ENCODE data around the gene FZR1. TPM values are rescaled to one million over a fixed set of nuclear protein-coding genes. Genes with fewer than 3 reads are reported as not detected.

The FZR1 gene
- total RNA-seq, 2 donors from 2014 or later: 32.2 to 64.9 TPM

- no peak overlapping the region for H3K4me3 ChIP-seq
- H3K9me3 ChIP-seq: no peaks in the 10 kb centered on the region
- H3K4me1 ChIP-seq (replicated peaks): no peaks in the 10 kb centered on the region
- no peaks in the 10 kb centered on the region for H3K27me3 ChIP-seq (replicated peaks; ENCODE audit: insufficient read depth)
- 40% methylated on average over 25 of the region's 27 CpGs for WGBS
- intact Hi-C loops (cut with DNase I): no loop called here
- H3K36me3 ChIP-seq: no peaks in the 10 kb centered on the region
- TF ChIP-seq CTCF (IDR thresholded peaks at IDR 0.05) (no peak), POLR2AphosphoS5 (IDR thresholded peaks at IDR 0.05) (no peak), POLR2A (IDR thresholded peaks at IDR 0.05) (no peak)
- H3K27ac ChIP-seq: no peak overlapping the region
- DNase-seq (ENCODE audit: low spot score): no peak
These were observed 27.5 kb upstream of the FZR1 start for GRCh38 chr19:3478409-3479176.

DNA sequence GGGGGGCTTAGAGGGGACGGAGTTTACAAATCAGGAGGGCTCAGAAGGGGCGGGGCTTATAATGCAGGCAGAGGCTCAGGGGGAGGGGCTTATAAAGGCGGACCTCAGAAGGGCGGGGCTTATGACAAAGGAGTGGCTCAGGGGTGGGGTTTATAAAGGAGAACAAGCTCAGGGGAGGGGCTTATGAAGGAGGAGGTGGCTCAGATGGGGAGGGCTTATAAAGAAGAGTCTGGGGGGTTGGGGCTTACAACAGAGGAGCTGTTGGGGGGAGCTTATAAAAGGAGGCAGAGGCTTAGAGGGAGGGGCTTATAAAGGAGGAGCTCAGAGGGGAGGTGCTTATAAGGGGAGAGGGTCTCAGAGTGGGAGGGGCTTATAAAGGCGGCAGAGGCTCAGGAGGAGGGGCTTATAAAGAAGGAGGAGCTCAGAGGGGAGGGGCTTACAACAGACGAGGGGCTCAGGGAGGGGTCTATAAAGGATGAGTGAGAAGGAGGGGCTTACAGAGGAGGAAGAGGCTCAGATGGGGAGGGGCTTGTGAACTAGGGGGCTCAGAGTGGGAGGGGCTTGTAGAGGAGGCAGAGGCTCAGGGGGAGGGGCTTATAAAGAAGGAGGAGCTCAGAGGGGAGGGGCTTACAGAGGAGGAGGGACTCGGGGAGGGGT lies 26.8 kb upstream of the FZR1 start:
- H3K4me3 ChIP-seq: no peak overlapping the region
- no peak overlapping the region for H3K27ac ChIP-seq
- intact Hi-C loops (cut with DNase I): no loop called here
- no peaks in the 10 kb centered on the region for H3K36me3 ChIP-seq
- no peak for TF ChIP-seq CTCF (IDR thresholded peaks at IDR 0.05)
- no peak for TF ChIP-seq POLR2A (IDR thresholded peaks at IDR 0.05)
- TF ChIP-seq POLR2AphosphoS5 (IDR thresholded peaks at IDR 0.05): no peak
- H3K27me3 ChIP-seq (replicated peaks; ENCODE audit: insufficient read depth): no peaks in the 10 kb centered on the region
- no peaks in the 10 kb centered on the region for H3K9me3 ChIP-seq
- no peak for DNase-seq (ENCODE audit: low spot score)
- H3K4me1 ChIP-seq (replicated peaks): no peaks in the 10 kb centered on the region
- WGBS: 52% methylated on average over 7 of the region's 7 CpGs

- H3K27me3 ChIP-seq (replicated peaks; ENCODE audit: insufficient read depth): no peaks in the 10 kb centered on the region
- no peaks in the 10 kb centered on the region for H3K36me3 ChIP-seq
- H3K4me1 ChIP-seq (replicated peaks): no peaks in the 10 kb centered on the region
- no peak overlapping the region for H3K27ac ChIP-seq
- H3K4me3 ChIP-seq: no peak overlapping the region
- DNase-seq (ENCODE audit: low spot score): no peak
- 36% methylated on average over 9 of the region's 9 CpGs for WGBS
- H3K9me3 ChIP-seq: no peaks in the 10 kb centered on the region
- TF ChIP-seq CTCF (IDR thresholded peaks at IDR 0.05): no peak
- TF ChIP-seq POLR2A (IDR thresholded peaks at IDR 0.05): no peak
- no peak for TF ChIP-seq POLR2AphosphoS5 (IDR thresholded peaks at IDR 0.05)
- intact Hi-C loops (cut with DNase I): no loop called here
These were observed 26.3 kb upstream of the FZR1 start for GRCh38 chr19:3479834-3480215.

- Histone ChIP-seq H3K9me3 (no peaks in the 10 kb centered on the region), H3K27me3 (replicated peaks; ENCODE audit: insufficient read depth) (no peaks in the 10 kb centered on the region), H3K4me1 (replicated peaks) (no peaks in the 10 kb centered on the region), H3K4me3 (no peak within 1 kb of the TSS), H3K36me3 (no peaks in the 10 kb centered on the region), H3K27ac (no peak within 1 kb of the TSS)
- no peak for TF ChIP-seq POLR2A (IDR thresholded peaks at IDR 0.05)
- no peak for TF ChIP-seq CTCF (IDR thresholded peaks at IDR 0.05)
- TF ChIP-seq POLR2AphosphoS5 (IDR thresholded peaks at IDR 0.05): no peak
- intact Hi-C loops (cut with DNase I): no loop called here
- no peak for DNase-seq (ENCODE audit: low spot score)
- 45% methylated on average over 26 of the region's 27 CpGs for WGBS
These were observed 25.6 kb upstream of the FZR1 start, which contains the start of gene SMIM24 for GRCh38 chr19:3480383-3481091. Gene SMIM24, minus strand, starts transcription at chr19:3480525. Its CDS starts 62 bp downstream, at chr19:3480463.

All from prostate gland (tissue), 2 donors.